Measurements from ENCODE around the gene OR13C3. TPM values are rescaled to one million over a fixed set of nuclear protein-coding genes. Genes with fewer than 3 reads are reported as not detected.

Gene OR13C3
- not detected for total RNA-seq

GRCh38 chr9:104536756-104537155 lies at the start of gene OR13C3:
Gene OR13C3, minus strand, starts transcription at chr9:104536856. Its CDS starts 133 bp downstream, at chr9:104536723.
- Mint-ChIP-seq H3K27me3 (ENCODE audit: low read depth) (no peaks in the 10 kb centered on the region), H3K36me3 (ENCODE audit: low read depth) (no peaks in the 10 kb centered on the region), H3K4me1 (ENCODE audit: low read depth) (no peaks in the 10 kb centered on the region), H3K4me3 (no peak within 1 kb of the TSS), H3K27ac (no peak within 1 kb of the TSS), H3K9me3 (no peaks in the 10 kb centered on the region)
- intact Hi-C loops (cut with micrococcal nuclease), result no loop called here
- CTCF ChIA-PET, result no interaction called here
- no peak for DNase-seq

GRCh38 chr9:104580562-104580961 lies 43.9 kb upstream of the OR13C3 start:
- no peaks in the 10 kb centered on the region for H3K27me3 Mint-ChIP-seq (ENCODE audit: low read depth)

GRCh38 chr9:104577263-104577662 lies 40.6 kb upstream of the OR13C3 start:
- Mint-ChIP-seq H3K9me3 (peaks cover 3% of the 10 kb centered on the region), H3K4me3 (no peak overlapping the region), H3K27me3 (ENCODE audit: low read depth) (no peaks in the 10 kb centered on the region), H3K36me3 (ENCODE audit: low read depth) (no peaks in the 10 kb centered on the region), H3K4me1 (ENCODE audit: low read depth) (no peaks in the 10 kb centered on the region), H3K27ac (no peak overlapping the region)
- intact Hi-C loops (cut with micrococcal nuclease), result no loop called here
- CTCF ChIA-PET, result no interaction called here
- no peak for DNase-seq

More at GRCh38 chr9:104580562-104580961, 43.9 kb upstream of the OR13C3 start:
- H3K4me3 Mint-ChIP-seq, result no peak overlapping the region
- intact Hi-C loops (cut with micrococcal nuclease), result no loop called here
- no peaks in the 10 kb centered on the region for H3K9me3 Mint-ChIP-seq
- H3K4me1 Mint-ChIP-seq (ENCODE audit: low read depth), result no peaks in the 10 kb centered on the region
- DNase-seq, result no peak
- H3K36me3 Mint-ChIP-seq (ENCODE audit: low read depth), result no peaks in the 10 kb centered on the region
- no peak overlapping the region for H3K27ac Mint-ChIP-seq
- CTCF ChIA-PET, result interaction anchor here (0.5 kb wide), 1 partner anchor 1937 kb away, joined by 4 read pairs; no protein-coding TSS in a partner anchor

GRCh38 chr9:104575456-104575855 lies 38.8 kb upstream of the OR13C3 start:
- intact Hi-C loops (cut with micrococcal nuclease), result no loop called here
- no peak for DNase-seq
- no peak overlapping the region for H3K27ac Mint-ChIP-seq
- no peaks in the 10 kb centered on the region for H3K4me1 Mint-ChIP-seq (ENCODE audit: low read depth)
- CTCF ChIA-PET, result interaction anchor here (0.6 kb wide), 1 partner anchor 691 kb away, joined by 4 read pairs; no protein-coding TSS in a partner anchor
- no peak overlapping the region for H3K4me3 Mint-ChIP-seq
- no peaks in the 10 kb centered on the region for H3K36me3 Mint-ChIP-seq (ENCODE audit: low read depth)
- H3K27me3 Mint-ChIP-seq (ENCODE audit: low read depth), result no peaks in the 10 kb centered on the region
- H3K9me3 Mint-ChIP-seq, result peaks cover 3% of the 10 kb centered on the region

- CTCF ChIA-PET, result no interaction called here
- Mint-ChIP-seq H3K4me3 (no peak overlapping the region), H3K4me1 (ENCODE audit: low read depth) (no peaks in the 10 kb centered on the region), H3K9me3 (peaks cover 3% of the 10 kb centered on the region), H3K27ac (no peak overlapping the region), H3K36me3 (ENCODE audit: low read depth) (no peaks in the 10 kb centered on the region), H3K27me3 (ENCODE audit: low read depth) (no peaks in the 10 kb centered on the region)
- intact Hi-C loops (cut with micrococcal nuclease), result no loop called here
- DNase-seq, result no peak
These were observed 36.0 kb upstream of the OR13C3 start for GRCh38 chr9:104572612-104573011.

GRCh38 chr9:104568868-104569267 lies 32.2 kb upstream of the OR13C3 start, which contains the start of gene OR13C8:
Gene OR13C8, plus strand, starts transcription at chr9:104569168. Its CDS starts 0 bp downstream, at chr9:104569168.
- no peaks in the 10 kb centered on the region for H3K27me3 Mint-ChIP-seq (ENCODE audit: low read depth)
- CTCF ChIA-PET, result no interaction called here
- peaks cover 3% of the 10 kb centered on the region for H3K9me3 Mint-ChIP-seq
- H3K4me1 Mint-ChIP-seq (ENCODE audit: low read depth), result no peaks in the 10 kb centered on the region
- no peak within 1 kb of the TSS for H3K4me3 Mint-ChIP-seq
- no peak for DNase-seq
- H3K36me3 Mint-ChIP-seq (ENCODE audit: low read depth), result no peaks in the 10 kb centered on the region
- no peak within 1 kb of the TSS for H3K27ac Mint-ChIP-seq
- intact Hi-C loops (cut with micrococcal nuclease), result no loop called here

- no peaks in the 10 kb centered on the region for H3K36me3 Mint-ChIP-seq (ENCODE audit: low read depth)
- H3K27ac Mint-ChIP-seq, result no peak overlapping the region
- intact Hi-C loops (cut with micrococcal nuclease), result no loop called here
- H3K4me1 Mint-ChIP-seq (ENCODE audit: low read depth), result no peaks in the 10 kb centered on the region
- no peaks in the 10 kb centered on the region for H3K9me3 Mint-ChIP-seq
- no peak overlapping the region for H3K4me3 Mint-ChIP-seq
- CTCF ChIA-PET, result interaction anchor here (1.1 kb wide), 1 partner anchor 44 kb away, joined by 3 read pairs; no protein-coding TSS in a partner anchor
- DNase-seq, result no peak
- no peaks in the 10 kb centered on the region for H3K27me3 Mint-ChIP-seq (ENCODE audit: low read depth)
These were observed 27.7 kb upstream of the OR13C3 start for GRCh38 chr9:104564358-104564757.

- Mint-ChIP-seq H3K27ac (no peak overlapping the region), H3K27me3 (ENCODE audit: low read depth) (no peaks in the 10 kb centered on the region), H3K36me3 (ENCODE audit: low read depth) (no peaks in the 10 kb centered on the region), H3K9me3 (no peaks in the 10 kb centered on the region), H3K4me1 (ENCODE audit: low read depth) (no peaks in the 10 kb centered on the region), H3K4me3 (no peak overlapping the region)
- intact Hi-C loops (cut with micrococcal nuclease), result no loop called here
- CTCF ChIA-PET, result no interaction called here
- no peak for DNase-seq
These were observed 20.4 kb upstream of the OR13C3 start for GRCh38 chr9:104556830-104557634.

- Mint-ChIP-seq H3K27ac (no peak overlapping the region), H3K4me1 (ENCODE audit: low read depth) (no peaks in the 10 kb centered on the region), H3K9me3 (no peaks in the 10 kb centered on the region), H3K4me3 (no peak overlapping the region), H3K27me3 (ENCODE audit: low read depth) (no peaks in the 10 kb centered on the region), H3K36me3 (ENCODE audit: low read depth) (no peaks in the 10 kb centered on the region)
- no peak for DNase-seq
- intact Hi-C loops (cut with micrococcal nuclease), result no loop called here
- CTCF ChIA-PET, result no interaction called here
These were observed 18.9 kb upstream of the OR13C3 start for GRCh38 chr9:104555521-104555920.

GRCh38 chr9:104553261-104553660 lies 16.6 kb upstream of the OR13C3 start:
- Mint-ChIP-seq H3K27ac (no peak overlapping the region), H3K36me3 (ENCODE audit: low read depth) (no peaks in the 10 kb centered on the region), H3K27me3 (ENCODE audit: low read depth) (no peaks in the 10 kb centered on the region), H3K9me3 (no peaks in the 10 kb centered on the region), H3K4me1 (ENCODE audit: low read depth) (no peaks in the 10 kb centered on the region), H3K4me3 (no peak overlapping the region)
- intact Hi-C loops (cut with micrococcal nuclease), result no loop called here
- CTCF ChIA-PET, result no interaction called here
- no peak for DNase-seq

- Mint-ChIP-seq H3K27me3 (ENCODE audit: low read depth) (no peaks in the 10 kb centered on the region), H3K9me3 (no peaks in the 10 kb centered on the region), H3K36me3 (ENCODE audit: low read depth) (no peaks in the 10 kb centered on the region), H3K4me1 (ENCODE audit: low read depth) (no peaks in the 10 kb centered on the region), H3K4me3 (no peak overlapping the region), H3K27ac (no peak overlapping the region)
- CTCF ChIA-PET, result no interaction called here
- intact Hi-C loops (cut with micrococcal nuclease), result no loop called here
- DNase-seq, result no peak
These were observed 8.0 kb upstream of the OR13C3 start for GRCh38 chr9:104544644-104545043.

GRCh38 chr9:104539275-104539674 lies 2.6 kb upstream of the OR13C3 start:
- no peak overlapping the region for H3K4me3 Mint-ChIP-seq
- intact Hi-C loops (cut with micrococcal nuclease), result no loop called here

GRCh38 chr9:104527109-104527508 lies 9.5 kb downstream of the OR13C3 start, which contains the start of gene OR13C4:
Gene OR13C4, minus strand, starts transcription at chr9:104527209. Its CDS starts 0 bp downstream, at chr9:104527209.
- Mint-ChIP-seq H3K9me3 (no peaks in the 10 kb centered on the region), H3K4me3 (no peak within 1 kb of the TSS), H3K36me3 (ENCODE audit: low read depth) (no peaks in the 10 kb centered on the region), H3K27me3 (ENCODE audit: low read depth) (no peaks in the 10 kb centered on the region), H3K4me1 (ENCODE audit: low read depth) (no peaks in the 10 kb centered on the region), H3K27ac (no peak within 1 kb of the TSS)
- DNase-seq, result no peak
- CTCF ChIA-PET, result no interaction called here
- intact Hi-C loops (cut with micrococcal nuclease), result no loop called here

More at GRCh38 chr9:104539275-104539674, 2.6 kb upstream of the OR13C3 start:
- no peak for DNase-seq
- H3K27ac Mint-ChIP-seq, result no peak overlapping the region
- no peaks in the 10 kb centered on the region for H3K36me3 Mint-ChIP-seq (ENCODE audit: low read depth)
- CTCF ChIA-PET, result no interaction called here
- H3K4me1 Mint-ChIP-seq (ENCODE audit: low read depth), result no peaks in the 10 kb centered on the region
- no peaks in the 10 kb centered on the region for H3K27me3 Mint-ChIP-seq (ENCODE audit: low read depth)
- H3K9me3 Mint-ChIP-seq, result no peaks in the 10 kb centered on the region
